Femur (tissue), 1 donor: Measurements from ENCODE around the gene WDR47.
"Not testable (repeated sequence)": the region's sequence is repeated elsewhere in the genome, so short reads cannot be mapped to it uniquely, and the experiment has no call there.

ENCODE experiments used
- DNase-seq: peaks from one replicate; pipeline ENCODE4 v3.0.0-alpha.2; 2017

The WDR47 gene

GRCh38 chr1:109050228-109050995 is 8.5 kb upstream of the WDR47 start:
- DNase-seq = no peak

GRCh38 chr1:109048335-109048734 is 6.4 kb upstream of the WDR47 start:
- DNase-seq = no peak

GRCh38 chr1:109047339-109047738 is 5.4 kb upstream of the WDR47 start:
- DNase-seq = no peak

GRCh38 chr1:109046671-109047070 is 4.8 kb upstream of the WDR47 start:
- no peak for DNase-seq

GRCh38 chr1:109045595-109045994 is 3.7 kb upstream of the WDR47 start:
- DNase-seq = no peak

- DNase-seq = peak; percentile 42
Observed at GRCh38 chr1:109040989-109041620, 797 bp downstream of the WDR47 start.

- no peak for DNase-seq
Observed at GRCh38 chr1:109040627-109040988, 1.3 kb downstream of the WDR47 start.

GRCh38 chr1:109034382-109034781 is 7.5 kb downstream of the WDR47 start:
- DNase-seq = no peak

GRCh38 chr1:109029493-109029892 is 12.4 kb downstream of the WDR47 start:
- not testable (repeated sequence) for DNase-seq

- DNase-seq = no peak
Observed at GRCh38 chr1:109027841-109028240, 14.1 kb downstream of the WDR47 start.

GRCh38 chr1:109025694-109026093 is 16.2 kb downstream of the WDR47 start:
- no peak for DNase-seq

GRCh38 chr1:109024646-109025045 is 17.3 kb downstream of the WDR47 start:
- no peak for DNase-seq

- no peak for DNase-seq
Observed at GRCh38 chr1:109020693-109021257, 21.1 kb downstream of the WDR47 start.

- not testable (repeated sequence) for DNase-seq
Observed at GRCh38 chr1:109017719-109018118, 24.2 kb downstream of the WDR47 start.

- no peak for DNase-seq
Observed at GRCh38 chr1:109017134-109017533, 24.8 kb downstream of the WDR47 start.

- DNase-seq = no peak
Observed at GRCh38 chr1:109011335-109011734, 30.6 kb downstream of the WDR47 start.

GRCh38 chr1:108996622-108997021 is 45.3 kb downstream of the WDR47 start:
- DNase-seq = not testable (repeated sequence)

- no peak for DNase-seq
Observed at GRCh38 chr1:108983114-108983513, 58.8 kb downstream of the WDR47 start.

- DNase-seq = no peak
Observed at GRCh38 chr1:108976658-108977057, 65.2 kb downstream of the WDR47 start.

GRCh38 chr1:108972951-108973350 is 69.0 kb downstream of the WDR47 start:
- DNase-seq = no peak

GRCh38 chr1:108969346-108969745 is 72.6 kb downstream of the WDR47 start:
- DNase-seq = no peak

- DNase-seq = peak; percentile 95
Observed at GRCh38 chr1:108963052-108963686, 78.7 kb downstream of the WDR47 start, which contains the start of gene CLCC1. TSS of gene CLCC1 (minus strand) at chr1:108963484. CDS start at chr1:108950437, 13,047 bp downstream.

GRCh38 chr1:108962681-108963051 is 79.2 kb downstream of the WDR47 start:
- peak; percentile 31 for DNase-seq
